Subcutaneous adipose tissue (tissue), 4 donors: ENCODE results near the gene AGO1. TPM values are rescaled to one million over a fixed set of nuclear protein-coding genes. Genes with fewer than 3 reads are reported as not detected.

Experiments
- total RNA-seq, 4 donors: library from RNA; depleted of rRNA; stranded (reverse); fragments of >200 nt; gene quantifications; one replicate each; pipeline ENCODE4 v1.1.0, GENCODE V29; 2016
- TF ChIP-seq, protein P1 (sequence below): fragments of 450-650 bp; IDR thresholded peaks from one replicate; pipeline ENCODE4 v1.5.1; 2016; ENCODE audit warnings: low read depth, mild to moderate bottlenecking, control low read depth, antibody characterized with exemption, moderate library complexity

The AGO1 gene
- total RNA-seq, 4 donors from 2014 or later, result 13.2 to 26.3 (median 20.1) TPM

DNA sequence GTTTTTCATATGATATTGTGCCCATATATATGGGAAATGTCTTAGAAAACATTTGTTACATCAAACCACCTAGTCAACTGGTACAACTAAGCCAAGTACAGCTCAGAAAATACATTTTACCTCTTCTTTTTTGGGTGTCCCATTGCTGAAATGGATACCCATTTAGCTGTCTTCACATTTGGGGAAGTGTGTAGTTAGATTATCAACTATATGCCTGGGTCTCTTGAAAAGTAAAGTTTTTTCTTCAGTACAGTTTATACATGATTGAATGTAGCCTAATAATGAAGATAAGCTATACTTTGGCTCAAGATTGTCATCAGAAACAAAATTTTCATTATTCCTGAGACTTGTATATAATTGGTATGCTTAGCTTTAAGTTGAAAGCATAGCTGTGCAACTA, 49.9 kb downstream of the AGO1 start:
- TF ChIP-seq, protein P1, sequence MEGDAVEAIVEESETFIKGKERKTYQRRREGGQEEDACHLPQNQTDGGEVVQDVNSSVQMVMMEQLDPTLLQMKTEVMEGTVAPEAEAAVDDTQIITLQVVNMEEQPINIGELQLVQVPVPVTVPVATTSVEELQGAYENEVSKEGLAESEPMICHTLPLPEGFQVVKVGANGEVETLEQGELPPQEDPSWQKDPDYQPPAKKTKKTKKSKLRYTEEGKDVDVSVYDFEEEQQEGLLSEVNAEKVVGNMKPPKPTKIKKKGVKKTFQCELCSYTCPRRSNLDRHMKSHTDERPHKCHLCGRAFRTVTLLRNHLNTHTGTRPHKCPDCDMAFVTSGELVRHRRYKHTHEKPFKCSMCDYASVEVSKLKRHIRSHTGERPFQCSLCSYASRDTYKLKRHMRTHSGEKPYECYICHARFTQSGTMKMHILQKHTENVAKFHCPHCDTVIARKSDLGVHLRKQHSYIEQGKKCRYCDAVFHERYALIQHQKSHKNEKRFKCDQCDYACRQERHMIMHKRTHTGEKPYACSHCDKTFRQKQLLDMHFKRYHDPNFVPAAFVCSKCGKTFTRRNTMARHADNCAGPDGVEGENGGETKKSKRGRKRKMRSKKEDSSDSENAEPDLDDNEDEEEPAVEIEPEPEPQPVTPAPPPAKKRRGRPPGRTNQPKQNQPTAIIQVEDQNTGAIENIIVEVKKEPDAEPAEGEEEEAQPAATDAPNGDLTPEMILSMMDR, result no peak

DNA sequence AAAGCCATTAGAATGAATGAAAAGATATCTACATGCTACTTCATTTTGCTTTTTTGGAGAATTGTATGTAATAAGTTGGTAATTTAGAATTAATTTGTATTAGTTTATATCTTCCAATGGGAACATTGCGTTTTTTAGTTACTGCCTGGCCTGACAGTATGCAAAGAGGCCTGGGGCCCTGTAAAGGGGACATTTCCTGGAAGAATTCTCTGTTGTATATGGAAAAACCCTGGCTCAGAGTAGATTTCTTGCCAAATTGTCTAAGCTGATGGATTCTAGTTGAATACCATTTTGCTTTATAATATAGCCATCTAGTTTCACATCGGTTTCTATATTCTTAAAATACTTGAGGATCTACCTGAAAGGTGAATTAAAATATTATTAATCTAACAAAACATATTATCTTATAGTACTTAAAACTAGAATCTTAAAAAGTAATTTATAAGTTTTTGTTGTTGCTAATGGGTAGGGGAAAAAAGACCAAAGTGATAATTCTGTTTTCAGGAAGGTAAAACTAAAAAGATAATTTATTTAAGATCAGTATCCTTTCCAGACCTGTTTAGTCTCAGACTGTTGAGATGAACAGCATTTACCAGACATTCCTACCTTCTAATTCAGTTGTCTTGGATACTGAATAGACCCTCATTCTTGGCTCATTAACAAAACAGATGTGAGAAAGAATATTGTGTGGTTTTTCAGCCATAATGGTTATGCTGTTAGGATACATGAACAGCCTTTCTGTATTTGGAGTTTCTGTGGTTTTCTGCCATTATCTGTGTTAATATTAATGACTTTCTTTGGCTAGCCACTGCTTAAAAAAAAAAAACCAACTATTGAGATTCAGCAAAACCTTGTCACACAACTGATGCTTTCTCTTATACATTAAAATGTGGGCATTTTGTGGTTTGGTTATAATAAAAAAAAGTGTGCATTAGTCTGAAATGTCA, 52.7 kb downstream of the AGO1 start:
- TF ChIP-seq, protein P1, result no peak

DNA sequence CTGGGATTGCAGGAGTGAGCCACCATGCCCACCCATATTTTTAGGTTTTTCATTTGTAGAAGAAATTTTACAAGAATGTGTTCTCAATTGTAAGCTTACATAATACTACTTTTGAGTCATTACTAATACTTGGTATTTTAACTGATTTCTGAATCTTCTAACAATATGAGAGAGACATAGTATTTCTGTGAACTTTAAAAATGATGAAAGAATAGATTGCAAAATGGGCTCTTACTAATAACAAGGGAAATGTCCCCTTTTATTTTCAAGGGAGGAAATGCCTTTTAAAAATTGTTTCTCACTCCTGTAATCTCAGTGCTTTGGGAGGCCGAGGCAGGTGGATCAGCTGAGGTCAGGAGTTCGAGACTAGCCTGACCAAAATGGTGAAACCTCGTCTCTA, 53.8 kb downstream of the AGO1 start:
- TF ChIP-seq, protein P1, result no peak

DNA sequence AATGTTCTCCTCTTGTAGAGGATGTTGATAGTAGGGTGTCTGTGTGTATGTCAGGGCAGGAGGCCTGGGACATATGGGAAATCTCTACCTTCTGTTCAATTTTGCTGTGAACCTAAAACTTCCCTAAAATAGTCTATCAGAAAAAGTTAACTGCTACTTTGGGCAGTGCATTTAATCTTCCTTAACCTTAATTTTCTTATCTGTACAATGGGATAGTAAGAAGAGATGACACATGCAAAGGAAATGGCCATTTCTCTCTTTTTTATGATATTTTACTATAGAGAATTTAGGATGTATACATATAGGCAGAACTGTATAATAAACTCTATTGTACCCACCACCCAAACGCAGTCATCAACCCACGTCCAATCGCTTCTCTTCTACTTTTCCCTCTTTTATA, 56.5 kb downstream of the AGO1 start:
- TF ChIP-seq, protein P1, result no peak

DNA sequence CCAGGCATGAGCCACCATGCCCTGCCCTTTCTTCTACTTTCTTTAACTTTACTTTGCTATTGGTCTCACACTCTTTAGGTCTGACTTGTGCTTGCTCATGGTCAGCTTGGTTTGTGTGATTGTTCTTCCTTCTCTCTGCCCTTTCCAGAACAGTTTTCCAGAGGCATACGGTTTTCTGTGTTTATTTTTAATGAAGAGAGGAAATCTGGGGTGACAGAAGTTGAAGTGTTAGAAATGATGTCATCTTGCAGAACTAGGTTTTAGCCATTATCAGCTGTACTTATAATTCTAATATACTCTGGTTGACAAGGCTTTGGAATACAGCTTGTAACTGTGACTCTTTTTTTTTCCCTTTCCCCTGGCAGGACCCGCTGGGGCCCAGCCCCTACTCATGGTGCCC, 62.3 kb downstream of the AGO1 start:
- TF ChIP-seq, protein P1, result no peak

DNA sequence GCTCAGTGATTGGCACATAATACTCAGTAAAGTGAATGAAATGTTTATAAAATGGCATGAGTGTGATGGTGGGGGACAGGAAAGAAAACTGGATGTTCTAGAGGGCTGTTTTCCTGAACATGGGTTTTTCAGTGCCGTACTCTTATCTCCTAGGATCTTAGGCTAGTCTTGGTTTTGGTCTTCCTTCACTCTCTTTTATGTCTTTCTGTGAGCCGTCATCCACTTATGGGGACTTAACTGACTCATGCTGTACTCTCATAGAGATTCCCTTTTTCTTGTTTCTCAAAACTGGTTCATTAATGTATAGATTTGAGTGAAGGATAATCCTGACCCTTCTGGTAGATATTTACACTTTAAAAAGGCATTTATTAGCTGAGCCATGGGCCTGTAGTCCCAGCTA, 64.5 kb downstream of the AGO1 start:
- TF ChIP-seq, protein P1, result no peak

DNA sequence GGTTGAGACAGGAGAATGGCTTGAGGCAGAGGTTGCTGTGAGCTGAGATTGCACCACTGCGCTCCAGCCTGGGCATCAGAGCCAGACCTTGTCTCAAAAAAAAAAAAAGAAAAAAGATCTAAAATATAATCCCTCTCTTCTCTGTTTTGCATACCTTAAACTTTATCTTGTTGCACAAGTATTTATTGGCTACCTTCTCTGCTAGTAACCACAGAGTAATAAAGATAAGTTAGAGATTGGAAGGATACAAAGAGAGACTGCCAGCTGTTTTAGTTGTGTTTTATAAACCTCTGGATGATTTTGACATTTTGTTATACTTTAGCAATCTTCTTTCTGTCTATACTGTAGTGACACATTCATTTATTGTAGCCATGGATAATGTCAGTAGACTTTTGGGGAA, 75.5 kb downstream of the AGO1 start:
- TF ChIP-seq, protein P1, result no peak
